Measurements from ENCODE around the gene KRTAP10-1. TPM values are rescaled to one million over a fixed set of nuclear protein-coding genes. Genes with fewer than 3 reads are reported as not detected.

Gene KRTAP10-1
- total RNA-seq, 4 donors from 2014 or later: not detected

GRCh38 chr21:44510109-44510507 is 29.9 kb downstream of the KRTAP10-1 start:
- H3K27ac ChIP-seq: no peak overlapping the region
- no peaks in the 10 kb centered on the region for H3K9me3 ChIP-seq
- TF ChIP-seq CTCF (IDR thresholded peaks at IDR 0.05) (no peak), POLR2A (IDR thresholded peaks at IDR 0.05) (no peak)
- H3K36me3 ChIP-seq: no peaks in the 10 kb centered on the region
- intact Hi-C loops (cut with DNase I; ENCODE audit: low total_unique reads): no loop called here
- H3K4me1 ChIP-seq: no peaks in the 10 kb centered on the region
- DNase-seq: no peak
- H3K4me3 ChIP-seq: no peak overlapping the region
- no peaks in the 10 kb centered on the region for H3K27me3 ChIP-seq

- intact Hi-C loops (cut with DNase I; ENCODE audit: low total_unique reads): no loop called here
- DNase-seq: no peak
- H3K4me3 ChIP-seq: no peak overlapping the region
- no peak overlapping the region for H3K27ac ChIP-seq
- no peaks in the 10 kb centered on the region for H3K27me3 ChIP-seq
- H3K9me3 ChIP-seq: no peaks in the 10 kb centered on the region
- TF ChIP-seq POLR2A (IDR thresholded peaks at IDR 0.05): no peak
- no peak for TF ChIP-seq CTCF (IDR thresholded peaks at IDR 0.05)
- no peaks in the 10 kb centered on the region for H3K36me3 ChIP-seq
- no peaks in the 10 kb centered on the region for H3K4me1 ChIP-seq
These were observed 30.5 kb downstream of the KRTAP10-1 start for GRCh38 chr21:44509539-44509938.

- Histone ChIP-seq H3K9me3 (no peaks in the 10 kb centered on the region), H3K4me3 (no peak overlapping the region), H3K27me3 (no peaks in the 10 kb centered on the region), H3K27ac (no peak overlapping the region), H3K36me3 (no peaks in the 10 kb centered on the region), H3K4me1 (no peaks in the 10 kb centered on the region)
- TF ChIP-seq CTCF (IDR thresholded peaks at IDR 0.05) (no peak), POLR2A (IDR thresholded peaks at IDR 0.05) (no peak)
- no peak for DNase-seq
- intact Hi-C loops (cut with DNase I; ENCODE audit: low total_unique reads): no loop called here
These were observed 31.1 kb downstream of the KRTAP10-1 start for GRCh38 chr21:44508711-44509445.

GRCh38 chr21:44508426-44508710 is 31.6 kb downstream of the KRTAP10-1 start:
- Histone ChIP-seq H3K36me3 (no peaks in the 10 kb centered on the region), H3K4me3 (no peak overlapping the region), H3K27ac (no peak overlapping the region), H3K4me1 (no peaks in the 10 kb centered on the region), H3K9me3 (no peaks in the 10 kb centered on the region), H3K27me3 (no peaks in the 10 kb centered on the region)
- TF ChIP-seq CTCF (IDR thresholded peaks at IDR 0.05) (no peak), POLR2A (IDR thresholded peaks at IDR 0.05) (no peak)
- DNase-seq: no peak
- intact Hi-C loops (cut with DNase I; ENCODE audit: low total_unique reads): no loop called here

- Histone ChIP-seq H3K4me1 (no peaks in the 10 kb centered on the region), H3K27ac (no peak overlapping the region), H3K36me3 (no peaks in the 10 kb centered on the region), H3K27me3 (no peaks in the 10 kb centered on the region), H3K4me3 (no peak overlapping the region), H3K9me3 (no peaks in the 10 kb centered on the region)
- DNase-seq: no peak
- intact Hi-C loops (cut with DNase I; ENCODE audit: low total_unique reads): no loop called here
- no peak for TF ChIP-seq CTCF (IDR thresholded peaks at IDR 0.05)
- TF ChIP-seq POLR2A (IDR thresholded peaks at IDR 0.05): no peak
These were observed 32.1 kb downstream of the KRTAP10-1 start for GRCh38 chr21:44507673-44508425.

All from uterus (tissue), 4 donors.